ENCODE results near the gene SGK2.

DNA sequence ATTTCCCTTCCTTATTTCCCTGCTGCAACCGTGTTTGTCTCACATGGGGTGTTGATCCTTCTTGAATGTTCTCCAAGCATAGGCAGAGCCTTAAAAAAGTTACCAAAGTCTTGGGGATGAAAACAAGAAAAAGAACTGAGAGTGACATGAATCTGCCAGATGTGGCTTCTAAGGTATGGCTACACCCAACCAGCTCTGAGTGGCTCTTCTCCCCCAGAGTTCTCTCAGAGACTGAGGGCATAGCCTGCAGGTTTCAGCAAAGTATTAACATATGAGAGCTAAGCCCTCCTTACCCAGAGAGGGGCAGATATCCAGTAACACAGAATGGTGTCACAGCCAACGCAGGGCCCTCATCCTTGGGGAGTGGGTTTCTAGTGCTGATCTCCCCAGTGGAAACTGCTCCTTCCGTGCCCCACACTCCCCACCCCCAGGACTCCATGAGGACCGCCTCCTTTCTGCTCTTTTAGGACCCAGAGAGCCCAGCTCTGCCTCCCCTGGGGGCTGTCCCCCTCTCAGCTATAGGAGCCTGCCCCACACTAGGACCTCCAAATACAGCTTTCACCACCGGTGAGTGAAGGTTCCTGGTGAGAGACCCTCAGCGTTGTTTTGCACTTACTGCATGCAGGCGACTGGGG, 23.3 kb upstream of the SGK2 start:
- TF ChIP-seq CTCF (IDR thresholded peaks at IDR 0.05; ENCODE audit: insufficient read depth, low read length) = no peak
- TF ChIP-seq REST (IDR thresholded peaks at IDR 0.05; ENCODE audit: insufficient replicate concordance, low read depth) = no peak
- TF ChIP-seq POLR2AphosphoS5 (IDR thresholded peaks at IDR 0.05; ENCODE audit: low read depth) = no peak
- no peak for TF ChIP-seq GABPA (IDR thresholded peaks at IDR 0.05; ENCODE audit: low read depth)
- no peak for TF ChIP-seq SPI1 (IDR thresholded peaks at IDR 0.05; ENCODE audit: borderline replicate concordance, low read depth)
